ENCODE data around the gene LHFPL2.

The LHFPL2 gene

DNA sequence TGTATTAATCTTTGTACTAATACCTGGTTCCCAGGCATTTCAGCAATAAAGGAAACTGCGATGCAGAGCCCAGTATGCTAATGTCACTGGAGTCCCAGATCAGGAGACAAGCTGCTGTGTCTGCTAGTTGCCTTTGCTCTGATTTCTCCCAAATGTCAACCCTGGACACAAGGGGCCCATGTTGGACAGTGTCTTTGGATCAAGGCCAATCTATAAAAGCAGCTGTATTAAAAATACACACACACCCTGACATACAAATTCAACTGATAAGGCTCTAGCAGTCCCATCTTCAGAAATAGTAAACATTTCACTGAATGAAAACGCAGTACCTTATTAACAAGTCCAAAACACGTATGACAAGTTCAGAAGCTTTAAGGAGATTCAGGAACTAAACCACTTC, 18.9 kb downstream of the LHFPL2 start:
- TF ChIP-seq, protein P1, sequence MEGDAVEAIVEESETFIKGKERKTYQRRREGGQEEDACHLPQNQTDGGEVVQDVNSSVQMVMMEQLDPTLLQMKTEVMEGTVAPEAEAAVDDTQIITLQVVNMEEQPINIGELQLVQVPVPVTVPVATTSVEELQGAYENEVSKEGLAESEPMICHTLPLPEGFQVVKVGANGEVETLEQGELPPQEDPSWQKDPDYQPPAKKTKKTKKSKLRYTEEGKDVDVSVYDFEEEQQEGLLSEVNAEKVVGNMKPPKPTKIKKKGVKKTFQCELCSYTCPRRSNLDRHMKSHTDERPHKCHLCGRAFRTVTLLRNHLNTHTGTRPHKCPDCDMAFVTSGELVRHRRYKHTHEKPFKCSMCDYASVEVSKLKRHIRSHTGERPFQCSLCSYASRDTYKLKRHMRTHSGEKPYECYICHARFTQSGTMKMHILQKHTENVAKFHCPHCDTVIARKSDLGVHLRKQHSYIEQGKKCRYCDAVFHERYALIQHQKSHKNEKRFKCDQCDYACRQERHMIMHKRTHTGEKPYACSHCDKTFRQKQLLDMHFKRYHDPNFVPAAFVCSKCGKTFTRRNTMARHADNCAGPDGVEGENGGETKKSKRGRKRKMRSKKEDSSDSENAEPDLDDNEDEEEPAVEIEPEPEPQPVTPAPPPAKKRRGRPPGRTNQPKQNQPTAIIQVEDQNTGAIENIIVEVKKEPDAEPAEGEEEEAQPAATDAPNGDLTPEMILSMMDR (IDR thresholded peaks at IDR 0.05; ENCODE audit: low read depth, low read length, missing control alignments), result no peak
- H3K4me3 ChIP-seq (ENCODE audit: low read depth, low read length), result no peak overlapping the region
- no peak for DNase-seq (ENCODE audit: low read depth)

DNA sequence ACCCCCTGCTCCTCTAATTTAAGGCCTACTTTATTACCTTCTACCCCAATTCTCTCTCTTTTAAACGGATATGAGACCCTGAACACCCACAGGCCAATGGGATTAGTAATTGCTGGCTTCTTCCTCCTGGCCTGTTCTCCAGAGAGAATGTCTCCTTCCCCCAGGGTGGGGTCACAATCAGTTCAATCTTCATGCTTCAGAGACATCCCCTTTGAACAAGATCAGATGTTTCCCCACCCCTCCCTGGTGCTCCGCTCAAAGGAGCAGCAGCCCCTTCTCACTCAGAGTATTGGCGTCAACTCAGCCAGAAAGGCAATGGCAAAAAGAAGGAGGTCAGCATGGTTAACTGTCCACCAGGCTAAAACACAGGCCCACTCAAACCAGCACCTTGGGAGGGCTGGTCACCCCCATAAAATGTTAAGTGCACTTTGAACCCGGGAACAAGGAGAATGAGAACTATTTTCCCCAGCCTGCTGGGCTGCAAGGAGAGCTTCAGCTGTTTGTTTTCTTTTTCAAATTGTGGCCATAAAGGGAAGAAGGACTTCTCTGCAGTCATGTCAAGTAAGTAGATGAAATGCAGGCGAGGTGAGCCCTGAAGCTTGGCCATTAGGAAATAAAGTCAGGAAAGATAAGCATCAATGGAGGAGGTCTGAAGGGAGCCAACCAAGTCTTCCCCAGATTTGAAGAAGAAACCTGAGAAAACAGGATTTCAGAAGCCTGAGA, 20.1 kb downstream of the LHFPL2 start:
- TF ChIP-seq, protein P1 (IDR thresholded peaks at IDR 0.05; ENCODE audit: low read depth, low read length, missing control alignments), result no peak
- no peak overlapping the region for H3K4me3 ChIP-seq (ENCODE audit: low read depth, low read length)
- DNase-seq (ENCODE audit: low read depth), result no peak

DNA sequence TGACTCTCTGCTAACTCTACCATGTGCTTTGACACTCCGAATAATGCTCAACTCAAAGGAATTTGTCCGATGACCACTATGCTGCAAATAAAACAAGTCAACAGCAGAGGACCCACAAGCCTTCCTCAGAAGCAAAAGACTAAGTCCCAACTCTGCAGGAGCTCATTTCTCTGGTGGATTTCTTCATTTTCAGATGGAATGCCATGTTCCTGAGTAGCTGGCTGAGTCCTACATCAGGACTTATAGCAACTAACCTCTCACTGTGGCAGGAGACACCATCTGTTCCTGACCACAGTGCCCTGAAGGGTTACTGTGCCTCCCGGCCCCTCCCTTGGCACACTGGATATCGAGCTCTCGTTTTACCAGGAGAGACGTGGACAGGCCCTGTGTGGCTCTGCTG, 20.8 kb downstream of the LHFPL2 start:
- H3K4me3 ChIP-seq (ENCODE audit: low read depth, low read length), result no peak overlapping the region
- TF ChIP-seq, protein P1 (IDR thresholded peaks at IDR 0.05; ENCODE audit: low read depth, low read length, missing control alignments), result no peak
- no peak for DNase-seq (ENCODE audit: low read depth)

DNA sequence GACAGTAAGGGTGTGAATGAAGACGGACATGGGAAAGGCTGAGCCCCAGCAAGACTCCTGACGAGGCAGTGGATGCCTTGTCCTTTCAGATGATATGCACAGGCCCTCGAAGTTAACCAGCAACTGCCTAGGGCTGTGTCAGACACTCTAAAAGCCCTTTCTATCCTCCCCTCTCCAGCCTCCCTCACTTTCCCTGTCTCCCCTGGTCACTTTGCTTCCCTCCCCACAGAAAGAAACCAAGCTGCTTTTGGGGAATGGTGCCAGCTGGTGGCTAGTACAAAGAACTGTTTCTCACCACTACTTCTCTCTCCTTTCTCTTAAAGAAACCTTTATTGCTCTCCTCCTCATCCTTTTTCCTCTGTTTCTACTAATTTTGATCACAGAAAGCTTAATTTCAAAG, 21.4 kb downstream of the LHFPL2 start:
- H3K4me3 ChIP-seq (ENCODE audit: low read depth, low read length), result no peak overlapping the region
- no peak for DNase-seq (ENCODE audit: low read depth)
- TF ChIP-seq, protein P1 (IDR thresholded peaks at IDR 0.05; ENCODE audit: low read depth, low read length, missing control alignments), result peak; percentile 47

DNA sequence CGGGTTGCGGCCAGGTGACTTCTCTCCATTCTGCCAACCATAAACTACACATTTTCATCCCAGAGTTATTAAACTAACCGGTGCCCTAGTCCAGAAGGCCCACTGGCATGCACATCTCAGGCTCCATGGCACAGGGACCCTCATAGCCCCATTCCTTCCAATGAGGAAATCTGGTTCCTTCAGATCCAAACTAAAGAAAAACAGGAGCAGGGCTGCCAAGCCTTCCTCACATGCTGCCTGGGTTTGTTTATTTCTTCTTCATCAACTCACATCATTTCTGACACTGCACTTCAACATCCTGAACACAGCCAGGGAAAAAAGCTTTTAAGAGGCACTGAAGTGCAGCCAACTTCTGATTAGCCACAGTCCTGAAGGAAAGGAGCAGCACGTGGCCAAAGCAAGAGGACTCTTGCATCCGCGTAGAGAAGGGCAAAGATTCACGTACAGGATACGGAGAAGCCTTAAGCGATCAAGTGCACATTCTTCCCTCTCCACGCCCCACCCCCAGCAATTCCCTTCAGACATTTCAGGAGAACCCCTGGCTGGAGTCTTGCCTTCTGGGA, 22.5 kb downstream of the LHFPL2 start:
- no peak for DNase-seq (ENCODE audit: low read depth)
- TF ChIP-seq, protein P1 (IDR thresholded peaks at IDR 0.05; ENCODE audit: low read depth, low read length, missing control alignments), result no peak
- H3K4me3 ChIP-seq (ENCODE audit: low read depth, low read length), result no peak overlapping the region

DNA sequence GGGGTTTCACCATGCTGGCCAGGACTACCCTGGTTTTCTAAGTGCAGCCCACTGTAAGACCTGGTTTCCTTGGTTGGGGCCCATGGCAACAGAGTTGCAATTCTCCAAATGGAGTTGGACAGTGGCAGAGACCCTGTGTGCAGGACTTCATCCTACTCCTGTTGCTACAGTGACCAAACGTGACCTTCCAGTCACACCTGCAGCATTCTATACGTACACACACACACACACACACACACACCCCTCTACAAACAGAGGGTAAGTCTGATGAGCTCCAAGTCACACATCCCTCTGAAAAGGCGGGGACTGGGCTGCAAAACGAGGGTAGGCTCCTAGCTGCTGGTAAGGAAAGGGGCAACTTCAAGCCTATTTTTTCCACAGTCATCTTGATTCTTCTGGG, 23.6 kb downstream of the LHFPL2 start:
- H3K4me3 ChIP-seq (ENCODE audit: low read depth, low read length), result no peak overlapping the region
- DNase-seq (ENCODE audit: low read depth), result no peak
- TF ChIP-seq, protein P1 (IDR thresholded peaks at IDR 0.05; ENCODE audit: low read depth, low read length, missing control alignments), result no peak

Measured in GM12864 (cell line).